ENCODE data around the gene KIRREL3. TPM values are rescaled to one million over a fixed set of nuclear protein-coding genes. Genes with fewer than 3 reads are reported as not detected.

KIRREL3 gene
- total and polyA plus RNA-seq, 2 of the 4 experiments (the other 2 are of a cell fraction): 10.9 to 15.9 TPM

DNA sequence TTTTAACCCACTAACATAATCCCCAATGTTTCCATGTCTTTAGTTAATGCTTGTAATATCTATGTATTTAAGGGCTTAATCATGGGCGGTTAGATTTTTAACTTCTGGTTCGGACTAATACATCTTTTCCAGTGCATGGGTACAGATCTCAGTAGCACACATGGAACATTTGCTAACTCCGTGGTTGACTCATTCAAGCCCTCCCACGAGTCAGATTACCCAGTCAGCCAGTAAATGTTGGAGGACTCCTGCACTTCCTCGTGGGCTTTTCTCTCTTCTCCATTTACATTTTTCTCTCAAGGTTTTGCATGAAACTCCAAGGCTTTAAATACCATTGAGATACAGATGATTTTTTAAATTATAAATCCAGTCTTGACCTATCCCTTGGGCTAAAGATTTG is 331.2 kb downstream of the KIRREL3 start:
- no peak overlapping the region for H2BK20ac ChIP-seq (ENCODE audit: low read depth, low read length)
- H2AK9ac ChIP-seq (replicated peaks; ENCODE audit: low read depth, low read length, poor library complexity): no peak overlapping the region
- no peak overlapping the region for H3K14ac ChIP-seq (replicated peaks; ENCODE audit: low read depth, low read length)
- dilution Hi-C loops (cut with HindIII; ENCODE audit: low sequenced_read_pairs, unreplicated experiment) (no loop called here), intact Hi-C loops (cut with micrococcal nuclease) (no loop called here), in situ Hi-C loops (cut with MboI; ENCODE audit: low sequenced_read_pairs) (no loop called here)
- H3K27me3 ChIP-seq (ENCODE audit: control insufficient read depth, insufficient read depth, low read length): no peaks in the 10 kb centered on the region
- no peaks in the 10 kb centered on the region for H3K36me3 ChIP-seq (ENCODE audit: control insufficient read depth, insufficient read depth, low read length)
- no peak overlapping the region for H2BK5ac ChIP-seq (ENCODE audit: low read depth, low read length, poor library complexity, severe bottlenecking)
- no peak overlapping the region for H3K23ac ChIP-seq (ENCODE audit: low read depth, low read length)
- peak; percentile 74 for DNase-seq
- H3K18ac ChIP-seq (ENCODE audit: low read depth, low read length): no peak overlapping the region
- no peak overlapping the region for H3K9ac ChIP-seq (ENCODE audit: low read depth, low read length)
- no peak overlapping the region for H3K56ac ChIP-seq (ENCODE audit: extremely low read depth, insufficient read depth, low read length)
- no peaks in the 10 kb centered on the region for H3K4me1 ChIP-seq (ENCODE audit: control insufficient read depth, insufficient read depth, low read length)
- no peak overlapping the region for H4K8ac ChIP-seq (ENCODE audit: low read depth in 2 of 2, low read length in 2 of 2)
- no peak overlapping the region for H3K4ac ChIP-seq (ENCODE audit: low read depth, low read length)
- no TSS peak for BruUV-seq (replicated peaks)
- no peak overlapping the region for H3K4me3 ChIP-seq (ENCODE audit: insufficient read depth, low read depth, low read length)
- no peaks in the 10 kb centered on the region; a peak in 1 of 4 replicates for H3K79me1 ChIP-seq (ENCODE audit: low read depth in 1 of 2, low read length in 2 of 2)
- CTCF ChIA-PET: interaction anchor here (1.4 kb wide), 1 partner anchor 321 kb away, joined by 3 read pairs; no protein-coding TSS in a partner anchor
- no peak overlapping the region for H3K4me2 ChIP-seq (ENCODE audit: low read depth, low read length)
- WGBS, 2 experiments (ENCODE audit: extremely low coverage in 2 of 2, insufficient read length in 1 of 2): no CpG with 5 or more reads among the region's 5 CpGs
- no peaks in the 10 kb centered on the region for H3K9me3 ChIP-seq (ENCODE audit: control insufficient read depth, insufficient read depth, low read length)
- no peak overlapping the region for H2AFZ ChIP-seq (replicated peaks; ENCODE audit: low read length, poor library complexity)
- ATAC-seq (ENCODE audit: low read depth): peak; percentile 84
- TF ChIP-seq FOS (IDR thresholded peaks at IDR 0.05; ENCODE audit: low read depth, low read length) (0 out of 2 replicates have a peak, but pooled peaks have one; percentile 14), NFE2L2 (IDR thresholded peaks at IDR 0.05; ENCODE audit: low read depth, low read length) (no peak)
- no peak overlapping the region for H2BK120ac ChIP-seq (ENCODE audit: low read depth, low read length)
- no peaks in the 10 kb centered on the region; the same call in 1 of the 2 replicates for H3K9me1 ChIP-seq (ENCODE audit: insufficient read depth, low read length)
- POLR2A ChIA-PET (ENCODE audit: unreplicated experiment): no interaction called here
- H2BK15ac ChIP-seq (ENCODE audit: low read depth, low read length): no peak overlapping the region
- no peak overlapping the region for H3K27ac ChIP-seq (ENCODE audit: insufficient read depth, low read length)
- H2AK5ac ChIP-seq (ENCODE audit: low read depth, low read length): no peak overlapping the region
- H4K5ac ChIP-seq (ENCODE audit: low read depth, low read length): no peak overlapping the region
- no peaks in the 10 kb centered on the region; the same call in 1 of the 2 replicates for H4K20me1 ChIP-seq (ENCODE audit: insufficient read depth, low read length)
- H4K91ac ChIP-seq (ENCODE audit: insufficient read depth, low read depth, low read length): no peak overlapping the region

Measured in IMR-90 (cell line).